NCI-H748 (cell line): ENCODE data around the gene NIPA2.

ENCODE experiments used
- DNase-seq: peaks from one replicate; lab custom pipeline; 2025; ENCODE audit not compliant: unreplicated experiment; lab: John Stamatoyannopoulos, UW

NIPA2 gene

DNA sequence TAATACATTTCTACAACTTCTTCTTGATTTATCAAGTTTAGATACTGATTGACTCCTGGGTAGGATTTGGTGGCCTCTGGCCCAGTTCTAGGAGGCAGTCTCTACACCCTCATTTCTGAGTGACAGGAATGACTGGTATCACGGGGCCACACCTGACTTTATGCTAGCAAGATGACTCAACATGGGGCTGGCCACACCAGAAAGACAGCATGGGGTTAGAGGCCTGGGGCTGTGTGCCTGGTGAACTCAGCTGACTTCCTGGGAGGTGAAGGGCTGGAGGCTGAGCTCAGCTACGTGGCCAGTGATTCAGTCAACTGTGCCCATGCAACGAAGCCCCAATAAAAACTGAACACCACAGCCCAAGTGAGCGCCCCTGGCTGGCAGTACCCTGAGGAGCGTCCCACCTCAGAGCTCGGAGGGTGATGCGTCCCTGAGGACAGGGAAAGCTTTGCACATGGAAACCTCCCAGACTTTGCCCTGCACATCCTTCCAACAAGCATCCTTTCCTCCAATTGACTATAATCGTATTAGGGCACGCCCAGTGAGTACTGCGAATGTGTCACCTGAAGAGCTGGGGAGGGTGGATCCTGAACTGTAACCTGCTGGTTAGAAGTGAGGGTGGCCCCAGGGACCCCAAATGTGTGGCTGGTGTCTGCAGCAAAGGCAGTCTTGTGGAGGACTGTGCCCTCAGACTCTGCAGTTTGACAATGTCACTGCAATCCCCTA, 57.2 kb downstream of the NIPA2 start:
- DNase-seq, result no peak

DNA sequence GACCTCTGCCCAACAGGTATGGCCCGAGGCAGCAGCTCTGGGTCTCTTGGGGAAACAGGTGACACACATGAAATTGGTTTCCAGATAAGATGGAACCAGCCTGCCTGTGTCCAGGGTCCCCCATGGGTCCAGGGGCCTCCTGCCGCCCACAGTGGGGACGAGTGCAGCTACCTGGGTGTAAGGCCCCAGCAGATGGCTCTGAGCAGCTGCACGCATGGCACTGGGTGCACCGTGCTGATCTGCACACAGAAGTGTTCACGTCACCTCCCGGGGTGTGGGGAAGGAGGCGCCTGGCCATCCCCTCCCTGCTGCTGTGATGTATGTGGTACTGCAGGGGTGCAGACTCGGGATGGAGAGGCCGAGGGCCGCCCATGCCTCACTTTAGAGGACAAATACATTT, 63.6 kb downstream of the NIPA2 start:
- DNase-seq, result no peak

DNA sequence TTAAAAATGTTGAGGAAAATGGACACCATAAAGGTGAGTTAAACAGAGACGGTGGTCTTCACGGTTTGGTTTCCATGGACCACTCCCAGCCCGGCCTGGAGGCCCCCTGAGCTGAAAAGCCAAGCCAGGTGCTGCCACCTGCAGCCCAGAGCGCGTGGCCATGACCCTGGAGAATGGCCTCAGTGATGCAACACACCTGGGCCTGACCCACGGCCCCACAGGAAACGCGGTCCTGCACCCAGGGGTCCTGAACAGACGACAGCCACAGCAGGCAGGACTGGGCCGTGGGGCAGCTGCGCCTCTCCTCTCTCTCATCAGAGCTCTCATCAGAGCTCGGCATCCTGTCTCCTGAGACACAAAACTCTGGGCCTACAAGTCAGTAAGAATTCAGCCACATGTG, 64.1 kb downstream of the NIPA2 start:
- DNase-seq, result no peak

DNA sequence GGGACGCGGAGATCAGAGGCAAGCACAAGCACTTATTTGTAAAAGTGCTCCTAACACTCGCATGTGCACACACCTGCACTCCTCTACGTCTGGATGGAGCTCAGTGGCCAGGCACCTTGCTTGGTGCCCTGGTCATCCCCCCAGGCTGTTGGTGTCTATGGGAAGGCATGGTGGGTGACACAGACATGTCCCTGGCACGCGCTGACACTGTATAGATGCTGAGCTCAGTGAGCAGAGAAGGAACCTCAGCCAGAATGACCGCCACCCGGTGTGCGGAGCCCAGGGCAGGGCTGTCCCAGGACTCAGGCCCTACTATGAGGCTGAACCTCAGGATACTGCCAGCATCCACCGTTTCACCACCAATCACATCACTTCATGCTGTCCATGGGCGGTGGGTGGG, 64.5 kb downstream of the NIPA2 start:
- no peak for DNase-seq

DNA sequence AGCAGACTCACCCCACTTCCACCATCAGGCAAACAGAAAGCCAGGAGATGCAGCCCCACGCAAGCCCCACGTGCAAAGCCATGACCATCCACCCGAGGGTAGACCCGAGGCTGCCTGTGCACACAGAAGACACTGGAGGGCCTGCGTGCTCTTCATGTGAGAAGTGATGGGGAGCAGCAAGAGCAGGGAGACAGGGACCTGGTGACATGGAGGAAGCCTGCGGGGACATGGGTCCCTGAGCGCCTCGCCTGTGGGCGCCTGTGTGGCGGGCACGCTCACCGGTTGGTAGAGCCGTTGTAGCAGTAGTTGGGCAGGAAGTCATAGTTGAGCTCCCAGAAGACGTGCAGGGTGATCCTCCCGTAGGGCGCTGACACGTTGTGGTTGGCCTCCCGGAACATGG, 65.0 kb downstream of the NIPA2 start:
- DNase-seq, result no peak

DNA sequence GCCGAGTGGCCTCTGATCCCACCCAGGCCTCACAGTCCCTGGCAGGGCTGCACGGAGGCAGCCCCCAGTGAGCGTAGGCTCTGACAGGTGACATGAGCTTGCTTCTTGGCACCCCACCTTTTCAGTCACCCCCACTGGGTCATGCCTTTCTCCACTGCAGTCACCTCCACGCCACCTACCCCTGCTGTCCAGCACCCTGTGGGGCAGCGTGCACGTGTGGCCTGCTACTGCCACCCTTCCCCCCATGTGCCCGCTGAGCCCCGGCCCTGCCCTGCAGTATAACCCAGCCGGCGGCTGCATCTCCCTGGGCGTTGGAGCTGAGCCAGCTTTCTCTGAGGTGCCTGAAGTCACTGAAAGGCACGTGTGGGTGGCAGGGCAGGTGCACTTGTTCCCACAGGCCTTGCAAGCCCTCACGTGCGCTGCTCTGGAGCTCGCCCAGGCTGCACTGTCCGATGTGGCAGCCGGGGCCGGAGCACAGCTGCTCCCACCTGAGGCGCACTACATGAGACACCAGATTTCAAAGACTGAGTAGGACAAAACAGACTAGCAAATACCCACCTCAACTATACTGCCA, 65.6 kb downstream of the NIPA2 start:
- DNase-seq, result peak; percentile 50

DNA sequence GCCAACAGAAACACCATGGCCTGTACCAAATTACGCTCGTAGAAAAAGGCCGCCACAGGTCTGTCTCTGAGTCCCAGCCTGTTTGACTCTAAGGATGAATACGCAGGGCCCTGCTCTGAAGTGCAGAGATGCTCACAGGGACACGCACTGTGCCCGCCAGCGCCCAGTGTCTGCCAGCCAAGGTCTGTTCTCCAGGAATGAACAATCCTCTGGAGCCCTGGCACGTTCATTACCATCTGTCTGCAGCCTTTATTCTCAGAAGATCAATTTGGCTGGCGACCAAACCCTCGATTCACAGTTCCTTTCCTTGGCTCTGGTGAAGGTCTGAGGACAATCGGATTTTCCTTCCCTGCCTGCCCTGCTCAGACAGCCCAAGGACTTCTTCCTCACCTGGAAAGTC, 66.3 kb downstream of the NIPA2 start:
- DNase-seq, result no peak

DNA sequence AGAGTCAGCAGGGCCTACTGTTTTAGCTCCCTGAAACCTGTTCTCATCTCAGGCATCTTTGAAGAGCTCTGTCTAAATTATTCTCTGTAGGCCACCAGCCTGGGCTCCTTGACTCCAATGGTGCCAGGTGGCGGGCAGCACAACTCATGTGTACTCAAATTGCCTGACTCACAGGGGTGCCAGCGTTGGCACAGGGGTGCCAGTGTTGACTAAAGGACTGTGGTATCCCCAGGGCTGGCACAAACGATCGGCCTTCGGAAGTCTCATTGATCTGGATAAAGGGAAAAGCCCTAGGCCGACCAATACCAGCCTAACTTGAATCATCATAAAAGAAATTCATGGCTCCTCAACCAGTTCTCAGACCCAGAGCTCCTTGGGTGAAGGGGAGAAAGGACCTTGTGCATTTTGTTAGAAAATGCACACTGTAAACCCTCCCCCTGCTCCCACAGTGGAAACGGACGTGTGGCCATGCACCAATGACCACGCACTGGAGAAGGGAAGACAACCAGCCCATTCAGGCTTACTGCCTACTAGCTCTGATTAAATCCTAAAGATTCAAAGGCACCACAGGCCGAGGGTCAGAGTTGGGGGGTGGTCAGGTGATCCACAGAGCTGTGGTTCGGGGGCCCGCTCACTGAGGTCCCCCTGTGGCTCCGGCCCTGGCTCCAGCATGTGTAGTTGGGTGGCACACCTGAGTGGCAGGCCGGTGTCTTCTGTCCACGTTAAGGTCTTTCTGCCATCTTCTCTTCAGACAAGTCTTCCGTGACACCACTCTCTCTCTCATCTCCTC, 68.9 kb downstream of the NIPA2 start:
- no peak for DNase-seq

DNA sequence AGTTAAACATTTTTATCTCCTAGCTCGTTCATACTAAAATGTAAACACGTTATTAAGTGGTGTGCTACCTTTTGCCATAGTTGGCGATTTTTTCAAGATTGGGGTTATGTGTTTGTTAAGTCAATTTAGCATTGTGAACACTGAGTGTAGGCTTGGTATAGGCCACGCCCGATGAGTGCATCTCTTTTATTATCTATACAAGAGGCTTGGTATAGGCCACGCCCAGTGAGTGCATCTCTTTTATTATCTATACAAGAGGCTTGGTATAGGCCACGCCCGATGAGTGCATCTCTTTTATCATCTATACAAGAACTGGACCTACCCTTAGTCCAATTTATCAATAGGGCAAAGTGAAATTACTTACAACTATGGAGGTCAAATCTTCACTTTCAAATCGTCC, 70.4 kb downstream of the NIPA2 start:
- peak; percentile 23 for DNase-seq

DNA sequence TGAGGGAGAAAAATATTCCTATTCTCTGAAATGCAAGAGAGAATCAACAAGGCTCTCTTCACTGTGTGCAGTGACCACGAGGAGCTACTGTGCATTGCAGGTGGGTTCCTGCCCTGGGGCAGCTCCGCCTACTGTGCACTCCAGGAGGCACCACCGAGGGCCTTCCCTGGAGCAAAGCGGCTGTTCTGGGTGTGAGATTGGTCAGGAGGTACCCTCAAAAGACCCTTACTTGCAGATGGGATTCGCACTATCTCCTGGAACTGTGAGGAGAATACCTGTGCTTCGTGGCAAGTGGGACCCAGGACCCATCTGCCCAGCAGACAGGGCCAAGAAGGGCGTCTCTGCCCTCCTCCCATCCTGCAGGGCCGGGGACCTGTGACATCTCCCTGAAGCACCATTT, 72.8 kb downstream of the NIPA2 start:
- DNase-seq, result no peak

DNA sequence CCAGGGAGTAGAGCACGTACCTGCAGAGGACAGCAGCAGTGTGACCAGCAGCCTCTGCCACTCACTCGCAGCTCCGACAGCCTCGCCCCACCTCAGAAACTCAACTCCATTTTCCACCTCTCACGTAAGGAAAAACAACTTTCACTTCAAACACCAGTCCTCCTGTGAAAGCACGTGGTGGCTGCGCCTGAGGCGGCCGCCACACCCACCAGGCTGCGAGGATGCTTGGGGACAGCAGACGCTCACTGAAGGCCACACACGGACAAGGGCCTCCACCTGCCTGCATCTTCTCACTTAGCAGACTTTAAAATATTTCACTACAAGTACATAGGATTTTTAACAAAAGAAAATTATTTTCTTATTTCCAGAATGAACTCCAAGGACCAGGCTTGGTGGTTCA, 73.8 kb downstream of the NIPA2 start:
- no peak for DNase-seq

DNA sequence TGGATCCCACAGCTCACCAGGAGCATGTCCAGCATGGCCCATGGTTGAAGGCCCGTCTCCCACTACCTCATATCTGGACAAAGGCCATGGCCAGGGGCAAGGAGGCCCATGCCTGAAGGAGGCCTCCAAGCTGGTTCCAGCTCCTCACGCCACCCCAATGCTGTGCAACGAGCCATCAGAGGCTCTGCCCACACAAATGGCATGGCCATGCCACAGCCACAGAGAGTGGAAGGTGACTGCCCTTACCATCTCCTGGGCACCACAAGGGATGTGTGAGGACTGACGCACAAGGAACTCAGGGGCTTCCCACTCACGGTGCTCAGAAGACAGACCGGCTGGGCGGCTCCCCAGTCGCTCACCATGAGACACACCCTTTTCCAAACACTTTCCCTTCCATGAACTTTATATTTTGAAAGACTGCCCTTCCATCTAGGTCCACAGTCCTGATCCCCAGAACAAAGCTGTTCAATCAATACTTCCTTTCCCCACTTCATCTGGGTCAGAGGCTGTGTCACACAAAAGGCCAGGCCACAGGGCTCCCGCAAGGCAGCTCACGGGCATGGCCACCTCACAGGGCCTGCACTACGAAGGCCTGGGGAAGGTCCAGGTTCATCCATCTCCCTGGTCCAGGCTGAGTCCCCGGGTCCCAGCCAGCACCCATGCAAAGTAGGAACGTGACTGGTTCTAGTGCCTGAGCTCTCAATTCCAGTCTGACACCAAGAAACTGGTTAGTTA, 75.3 kb downstream of the NIPA2 start:
- no peak for DNase-seq

DNA sequence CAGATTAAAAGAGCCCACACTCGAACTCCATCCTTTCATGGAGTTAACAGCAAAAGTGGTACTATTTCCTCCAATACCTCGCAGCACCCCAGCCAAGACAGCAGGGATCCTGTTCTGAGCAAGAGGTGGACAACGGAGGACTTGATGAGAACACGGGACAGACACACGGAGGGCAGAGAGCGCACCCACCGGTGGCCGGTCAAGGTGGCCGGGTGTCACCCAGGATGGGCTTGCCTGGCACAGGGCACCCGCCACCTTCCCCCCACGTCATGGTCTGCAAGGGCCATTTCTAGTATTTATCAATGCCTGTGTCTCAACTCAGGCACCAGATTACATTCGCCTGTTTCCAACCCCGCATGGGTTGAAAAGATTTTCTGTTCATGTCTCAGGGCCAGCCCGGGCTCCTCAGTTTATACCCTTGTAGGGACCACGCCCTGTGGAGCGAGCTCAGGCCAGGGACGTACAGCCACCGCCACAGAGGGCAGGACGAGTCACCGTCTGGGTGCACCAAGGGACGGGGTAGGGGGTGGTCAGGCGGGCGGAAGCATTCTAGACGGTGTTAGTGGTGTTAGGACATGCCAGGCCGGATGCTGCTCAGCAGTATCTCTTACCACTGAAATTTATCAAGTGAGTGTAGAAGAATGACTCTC, 77.5 kb downstream of the NIPA2 start:
- no peak for DNase-seq

DNA sequence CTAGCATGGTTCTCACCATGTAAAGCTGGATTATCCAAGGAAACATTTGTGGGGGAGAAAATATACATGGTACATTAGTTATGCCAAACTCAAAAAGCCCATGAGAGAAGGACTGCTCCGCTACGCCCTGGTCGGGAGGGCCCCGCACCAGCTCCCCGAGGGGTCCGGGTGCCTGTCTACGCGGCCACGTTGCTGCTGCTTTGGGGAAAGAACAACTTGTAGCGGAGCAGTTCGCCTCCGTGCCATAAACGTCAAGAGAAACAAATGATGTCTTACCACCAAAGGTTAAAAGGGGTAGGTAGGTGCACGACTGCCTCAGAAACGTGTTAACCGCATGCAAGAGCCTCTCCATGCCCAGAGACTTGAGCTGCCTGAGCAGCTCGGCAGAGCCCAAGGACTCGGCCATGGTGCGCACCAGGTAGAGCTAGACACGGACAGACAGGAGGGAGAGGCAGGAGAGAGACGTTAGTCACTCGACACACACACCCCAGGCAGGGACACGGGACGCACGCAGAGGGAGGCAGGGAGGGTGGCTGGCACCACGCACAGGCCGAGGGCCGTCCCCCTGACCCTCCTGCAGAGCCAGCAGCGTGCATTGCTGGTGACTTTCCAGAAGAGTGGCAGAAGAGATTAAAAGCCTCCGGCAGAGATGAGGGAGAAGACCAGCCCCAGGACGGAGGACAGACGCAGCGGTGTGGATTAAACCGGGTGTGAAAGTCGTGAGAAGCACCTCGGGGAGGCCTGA, 78.3 kb downstream of the NIPA2 start:
- no peak for DNase-seq

DNA sequence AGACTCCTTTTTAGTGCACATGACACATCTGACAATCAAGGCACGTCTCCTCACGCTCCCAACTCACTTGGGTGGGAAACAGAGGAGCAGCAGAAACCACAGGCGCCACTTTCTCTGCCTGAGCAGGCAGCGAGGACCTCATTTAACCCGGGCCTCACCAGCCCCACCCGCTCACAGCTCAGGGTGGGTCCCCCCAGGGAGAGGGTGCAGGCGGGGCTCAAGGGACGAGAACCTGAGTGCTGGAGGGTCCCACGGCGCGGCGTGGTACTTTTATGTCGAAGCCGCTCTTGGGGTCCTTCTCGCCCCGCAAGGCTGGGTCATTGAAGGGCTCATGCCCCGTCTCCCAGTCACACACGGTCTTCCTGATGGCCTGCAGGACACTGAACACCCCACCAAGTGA, 79.1 kb downstream of the NIPA2 start:
- no peak for DNase-seq
